Esophagus muscularis mucosa (tissue), 3 donors: Measurements from ENCODE around the gene LMO7.

Experiments used
- CTCF ChIP-seq, 3 experiments: fragments of 200-600 bp in 2 of 3; fragments of 450-650 bp in 1 of 3; sonication (generic) in 2 of 3; IDR thresholded peaks; one replicate each; pipeline ENCODE4 v1.5.1; 2017 to 2019; ENCODE audit warnings: antibody characterized with exemption in 3 of 3, mild to moderate bottlenecking in 2 of 3, moderate library complexity in 1 of 3
- POLR2AphosphoS5 ChIP-seq, 2 donors: sonication (generic); formaldehyde crosslinking; IDR thresholded peaks; one replicate each; pipeline ENCODE4 v1.6.1; 2017; ENCODE audit warnings: antibody characterized with exemption in 2 of 2

DNA sequence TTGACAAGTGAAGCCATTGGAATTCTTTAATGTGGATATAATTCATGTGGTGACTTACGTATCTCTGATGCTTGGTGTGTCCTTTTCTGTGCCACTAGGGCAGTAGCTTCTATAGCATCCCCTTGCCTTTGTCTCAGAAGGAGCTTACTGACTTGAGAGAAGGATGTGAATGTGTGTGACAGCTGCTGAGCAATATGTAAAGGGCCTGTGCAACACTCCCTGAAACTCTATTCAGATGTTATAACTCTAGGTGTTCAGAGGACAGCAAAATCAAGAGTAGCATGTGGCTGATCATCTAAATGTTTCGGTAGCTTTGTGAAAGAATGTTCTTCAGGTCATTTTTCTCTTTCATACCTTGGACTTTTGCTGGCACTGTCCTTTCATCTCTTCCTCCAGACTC lies 189.5 kb downstream of the LMO7 start:
- TF ChIP-seq CTCF (IDR thresholded peaks at IDR 0.05) = no peak
- no peak for TF ChIP-seq POLR2AphosphoS5 (IDR thresholded peaks at IDR 0.05)
